Activated CD8-positive, alpha-beta T cell treated with anti-CD3 and anti-CD28 coated beads for 36 hours (primary cell): ENCODE measurements around the gene AGAP1. TPM values are rescaled to one million over a fixed set of nuclear protein-coding genes. Genes with fewer than 3 reads are reported as not detected.
"Not testable (repeated sequence)": the region's sequence is repeated elsewhere in the genome, so short reads cannot be mapped to it uniquely, and the experiment has no call there.

Experiments
- ATAC-seq: fragments of 200-7000 bp; cut with Tn5 transposase; one replicate; pipeline ENCODE4 v1.10.0; 2021; ENCODE audit warnings: mild to moderate bottlenecking, moderate library complexity
- CTCF ChIA-PET: fragments of 350-600 bp; sonication (Branson Sonifier 250); formaldehyde crosslinking; loops from one replicate; lab custom pipeline; 2021; ENCODE audit warnings: antibody characterized with exemption; lab: Charles Lee
- POLR2A ChIA-PET: fragments of 350-600 bp; sonication (Branson Sonifier 250); formaldehyde crosslinking; loops from one replicate; lab custom pipeline; 2021; ENCODE audit warnings: antibody characterized with exemption; lab: Charles Lee
- DNase-seq: peaks from one replicate; pipeline ENCODE4 v3.0.0-alpha.2; 2020
- H3K27ac Mint-ChIP-seq: one replicate; pipeline ENCODE4 v1.8.0; 2021; ENCODE audit warnings: mild to moderate bottlenecking, mixed read lengths
- H3K27me3 Mint-ChIP-seq: one replicate; pipeline ENCODE4 v1.8.0; 2021; ENCODE audit warnings: mixed read lengths
- H3K36me3 Mint-ChIP-seq: one replicate; pipeline ENCODE4 v1.8.0; 2021; ENCODE audit warnings: low read depth, mixed read lengths
- H3K4me1 Mint-ChIP-seq: one replicate; pipeline ENCODE4 v1.8.0; 2021; ENCODE audit warnings: low read depth, mixed read lengths
- H3K4me3 Mint-ChIP-seq: one replicate; pipeline ENCODE4 v1.8.0; 2021; ENCODE audit warnings: mild to moderate bottlenecking, moderate library complexity, mixed read lengths
- H3K9me3 Mint-ChIP-seq: one replicate; pipeline ENCODE4 v1.8.0; 2021; ENCODE audit warnings: mixed read lengths
- CTCF ChIP-seq: fragments of 200-600 bp; IDR thresholded peaks from one replicate; pipeline ENCODE4 v1.8.0; 2022; ENCODE audit warnings: antibody characterized with exemption, mild to moderate bottlenecking
- intact Hi-C: fragments of 100-400 bp; cut with micrococcal nuclease; formaldehyde crosslinking; loops from one replicate; pipeline ENCODE4 v1.10.0; 2022
- total RNA-seq, 2 experiments: library from RNA; stranded (reverse); gene quantifications; one replicate each; pipeline ENCODE4 v1.2.3, GENCODE V29; 2021

The AGAP1 gene
- total RNA-seq, 2 experiments from 2014 or later = 2.5 to 2.9 TPM

- Mint-ChIP-seq H3K4me3 (no peak overlapping the region), H3K4me1 (no peaks in the 10 kb centered on the region), H3K27ac (no peak overlapping the region), H3K9me3 (no peaks in the 10 kb centered on the region), H3K36me3 (no peaks in the 10 kb centered on the region), H3K27me3 (peaks cover 27% of the 10 kb centered on the region)
- POLR2A ChIA-PET = no interaction called here
- TF ChIP-seq CTCF = no peak
- DNase-seq (peak; percentile 7), ATAC-seq (no peak)
- intact Hi-C loops = no loop called here
- CTCF ChIA-PET = interaction anchor here (1.3 kb wide), 1 partner anchor 9 kb away, joined by 4 read pairs; no protein-coding TSS in a partner anchor
Measured at GRCh38 chr2:235945608-235946140, 451.8 kb downstream of the AGAP1 start.

GRCh38 chr2:235946590-235946989, 452.7 kb downstream of the AGAP1 start:
- no peak overlapping the region for H3K4me3 Mint-ChIP-seq
- intact Hi-C loops = no loop called here
- ATAC-seq = no peak
- peaks cover 6% of the 10 kb centered on the region for H3K4me1 Mint-ChIP-seq
- TF ChIP-seq CTCF = no peak
- ChIA-PET CTCF (interaction anchor here (0.6 kb wide), 1 partner anchor 167 kb away, joined by 3 read pairs; no protein-coding TSS in a partner anchor), POLR2A (no interaction called here)
- H3K27me3 Mint-ChIP-seq = peaks cover 32% of the 10 kb centered on the region
- no peak overlapping the region for H3K27ac Mint-ChIP-seq
- no peaks in the 10 kb centered on the region for H3K36me3 Mint-ChIP-seq
- DNase-seq = no peak
- no peaks in the 10 kb centered on the region for H3K9me3 Mint-ChIP-seq

- DNase-seq, H3K9me3 Mint-ChIP-seq, intact Hi-C loops, H3K4me3 Mint-ChIP-seq, CTCF ChIA-PET, H3K27ac Mint-ChIP-seq, H3K36me3 Mint-ChIP-seq, ATAC-seq, POLR2A ChIA-PET: not testable (repeated sequence)
- Mint-ChIP-seq H3K4me1 (peaks cover 10% of the 10 kb centered on the region), H3K27me3 (peaks cover 31% of the 10 kb centered on the region)
Measured at GRCh38 chr2:235947055-235947454, 453.2 kb downstream of the AGAP1 start.

- ChIA-PET POLR2A (no interaction called here), CTCF (no interaction called here)
- Mint-ChIP-seq H3K4me1 (peaks cover 15% of the 10 kb centered on the region), H3K4me3 (no peak overlapping the region), H3K9me3 (no peaks in the 10 kb centered on the region), H3K36me3 (no peaks in the 10 kb centered on the region), H3K27ac (no peak overlapping the region), H3K27me3 (peaks cover 37% of the 10 kb centered on the region)
- ATAC-seq (no peak), DNase-seq (no peak)
- intact Hi-C loops = no loop called here
- TF ChIP-seq CTCF = no peak
Measured at GRCh38 chr2:235949567-235950472, 456.0 kb downstream of the AGAP1 start.

- H3K36me3 Mint-ChIP-seq = no peaks in the 10 kb centered on the region
- DNase-seq = no peak
- no peak for ATAC-seq
- CTCF ChIA-PET = interaction anchor here (1.6 kb wide), 1 partner anchor 185 kb away, joined by 3 read pairs; no protein-coding TSS in a partner anchor
- H3K9me3 Mint-ChIP-seq = no peaks in the 10 kb centered on the region
- POLR2A ChIA-PET = no interaction called here
- H3K27ac Mint-ChIP-seq = no peak overlapping the region
- no peak overlapping the region for H3K4me3 Mint-ChIP-seq
- intact Hi-C loops = no loop called here
- no peak for TF ChIP-seq CTCF
- H3K27me3 Mint-ChIP-seq = peaks cover 38% of the 10 kb centered on the region
- H3K4me1 Mint-ChIP-seq = peaks cover 15% of the 10 kb centered on the region
Measured at GRCh38 chr2:235950473-235950809, 456.6 kb downstream of the AGAP1 start.
